Sigmoid colon (tissue), 7 donors: ENCODE results near the gene NPY4R. TPM values are rescaled to one million over a fixed set of nuclear protein-coding genes. Genes with fewer than 3 reads are reported as not detected.
A peak's percentile ranks its signal among the peaks of the same experiment; 100 is the strongest.
"Not testable (repeated sequence)": the region's sequence is repeated elsewhere in the genome, so short reads cannot be mapped to it uniquely, and the experiment has no call there.

Experiments used
- DNase-seq: peaks from one replicate; pipeline ENCODE4 v3.0.0-alpha.2; 2019
- H3K27ac ChIP-seq, 4 donors: fragments of 200-600 bp; sonication (generic); one replicate each; pipeline ENCODE4 v1.5.1; 2016 to 2019; ENCODE audit warnings: mild to moderate bottlenecking in 1 of 4
- H3K27me3 ChIP-seq, 3 donors: fragments of 200-600 bp; sonication (generic); one replicate each; pipeline ENCODE4 v1.5.1; 2019; ENCODE audit warnings: mild to moderate bottlenecking in 1 of 3
- H3K36me3 ChIP-seq, 4 donors: fragments of 200-600 bp; sonication (generic); one replicate each; pipeline ENCODE4 v1.5.1; 2016 to 2019
- H3K4me1 ChIP-seq, 4 donors: fragments of 200-600 bp; sonication (generic); one replicate each; pipeline ENCODE4 v1.5.1; 2017 to 2019
- H3K4me3 ChIP-seq, 4 donors: fragments of 200-600 bp; sonication (generic); one replicate each; pipeline ENCODE4 v1.5.1; 2017 to 2019; ENCODE audit warnings: mild to moderate bottlenecking in 2 of 4, moderate library complexity in 1 of 4
- H3K9me3 ChIP-seq, 4 donors: fragments of 200-600 bp in 3 of 4; sonication (generic) in 3 of 4; one replicate each; pipeline versions ENCODE4 v1.5.1 to v1.6.1; 2013 to 2019
- WGBS, 2 donors: extraction: QIAGEN DNeasy Blood & Tissue Kit; methylation state at CpG; one replicate each; pipeline ENCODE4 v1.1.7; 2013; 5-methylcytosine and 5-hydroxymethylcytosine counted together
- intact Hi-C: fragments of 100-400 bp; cut with DNase I; formaldehyde crosslinking; loops from one replicate; pipeline ENCODE4 v1.15.1; 2023
- polyA plus RNA-seq, 3 donors: library from polyadenylated mRNA; stranded (reverse); fragments of 200-250 nt; gene quantifications; one replicate each; pipeline ENCODE4 v1.2.3, GENCODE V29; 2013
- total RNA-seq, 4 donors: library from RNA; depleted of rRNA; stranded (reverse); fragments of >200 nt; gene quantifications; one replicate each; pipeline ENCODE4 v1.1.0, GENCODE V29; 2016
- donor health status: healthy with polysubstance abuse.
- donor health status: Bipolar disorder and iron deficiency.
- donor health status: healthy.

The NPY4R gene
- total and polyA plus RNA-seq, 7 donors: 0.46 to 6.6 (median 3.1) TPM

DNA sequence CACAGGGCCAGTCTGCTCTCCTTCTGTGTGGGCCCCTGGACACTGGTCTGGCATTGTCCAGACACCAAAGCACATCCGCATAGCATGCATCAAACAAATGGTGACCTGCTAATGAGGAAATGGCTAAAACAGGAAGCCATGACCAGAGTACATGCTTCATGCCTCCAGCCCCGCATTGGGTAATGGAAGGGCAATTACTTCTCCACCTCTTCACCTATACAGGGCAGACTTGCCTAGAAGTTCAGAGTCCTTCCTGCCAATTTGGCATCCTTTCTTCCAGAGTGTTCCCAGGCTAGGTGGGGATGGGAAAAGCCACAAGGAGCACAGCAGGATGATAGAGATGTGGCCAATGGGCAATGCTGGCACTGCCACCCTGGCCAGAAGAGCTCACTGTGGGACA lies 32.1 kb upstream of the NPY4R start:
- WGBS, 2 donors: no CpG with 5 or more reads among the region's 2 CpGs
- intact Hi-C loops, DNase-seq, H3K4me3 ChIP-seq, H3K4me1 ChIP-seq, H3K9me3 ChIP-seq, H3K27ac ChIP-seq, H3K27me3 ChIP-seq, H3K36me3 ChIP-seq: not testable (repeated sequence)

DNA sequence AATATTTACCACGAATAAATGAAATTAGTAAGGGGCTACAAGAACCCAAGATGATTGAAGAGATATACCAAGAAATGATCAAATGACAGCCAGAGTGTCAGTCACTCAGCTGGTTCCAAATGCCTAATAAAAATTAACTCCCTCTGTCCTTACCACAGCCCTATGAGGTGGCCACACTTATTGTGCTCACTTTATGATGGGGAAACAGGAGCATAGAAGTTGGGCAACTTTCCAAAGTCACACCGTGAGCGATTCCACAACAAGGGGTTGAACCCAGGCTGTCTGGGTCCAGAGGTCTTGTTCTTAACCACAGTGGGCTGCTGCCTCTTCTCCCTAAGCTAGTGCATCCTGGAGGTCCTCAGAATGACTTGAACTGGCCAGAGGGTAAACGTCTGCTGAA lies 31.6 kb upstream of the NPY4R start:
- H3K27me3 ChIP-seq, H3K4me1 ChIP-seq, DNase-seq, H3K9me3 ChIP-seq, intact Hi-C loops, H3K27ac ChIP-seq, H3K4me3 ChIP-seq, H3K36me3 ChIP-seq: not testable (repeated sequence)
- WGBS, 2 donors: no CpG with 5 or more reads among the region's 4 CpGs

DNA sequence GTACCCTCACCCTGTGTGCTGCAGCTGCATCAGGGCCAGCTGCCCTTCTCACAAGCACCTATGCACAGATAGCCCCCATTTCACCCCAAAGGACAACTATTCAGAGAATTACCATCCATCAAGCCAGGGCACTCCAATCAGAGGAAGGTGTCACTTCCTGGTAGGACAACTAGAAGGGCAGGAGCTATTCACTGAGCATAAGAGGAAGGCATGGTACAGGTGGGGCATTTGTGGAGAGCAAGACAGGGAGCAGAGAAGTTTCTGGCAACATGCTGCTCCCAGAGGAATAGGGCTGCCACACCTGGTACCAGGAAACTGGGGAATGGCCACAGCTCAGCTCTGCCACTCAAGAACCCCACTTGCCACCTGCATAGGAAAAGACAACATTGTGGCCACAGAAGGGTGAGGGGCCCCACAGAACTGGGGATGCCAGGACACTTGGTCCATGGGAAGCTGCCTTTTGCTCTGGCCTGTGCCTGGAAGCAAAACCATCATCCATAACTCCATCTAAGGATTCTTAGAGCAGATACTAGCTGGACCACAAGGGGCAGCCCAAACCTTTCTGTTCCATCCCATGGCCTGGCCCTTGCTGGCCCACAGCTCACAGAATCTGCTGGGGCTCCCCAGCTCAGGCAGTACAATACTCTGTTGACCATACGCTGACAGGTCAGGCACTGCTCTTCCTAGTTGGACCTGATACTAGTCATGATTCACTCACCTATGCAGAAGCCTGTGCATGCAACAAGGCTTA lies 25.8 kb upstream of the NPY4R start:
- intact Hi-C loops, H3K9me3 ChIP-seq, H3K27ac ChIP-seq, H3K36me3 ChIP-seq, H3K4me3 ChIP-seq, H3K4me1 ChIP-seq, DNase-seq, H3K27me3 ChIP-seq: not testable (repeated sequence)
- 100% methylated on average over 1 of the region's 1 CpG; no CpG with 5 or more reads in 1 of the 2 donors for WGBS, 2 donors

DNA sequence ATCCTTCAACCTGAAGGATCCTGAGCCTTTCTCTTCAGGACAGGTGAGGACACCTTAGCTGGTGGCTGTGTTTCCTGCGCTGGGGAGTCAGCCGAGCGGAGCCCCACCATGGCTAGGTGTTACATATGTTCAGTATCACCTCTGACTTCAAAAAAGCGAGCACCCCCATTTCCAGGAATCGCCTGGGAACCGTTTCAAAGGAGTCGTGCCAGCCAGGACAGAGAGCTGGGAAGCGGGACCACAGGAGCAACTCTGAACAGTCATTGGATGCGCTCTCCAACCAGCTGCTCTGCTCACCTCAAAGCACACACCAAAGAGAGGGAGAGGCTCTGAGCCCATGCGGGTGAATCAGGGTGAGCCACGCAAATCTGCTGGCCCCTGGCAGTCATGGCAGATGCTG lies 24.5 kb upstream of the NPY4R start:
- H3K27ac ChIP-seq, H3K4me1 ChIP-seq, H3K4me3 ChIP-seq, H3K36me3 ChIP-seq, H3K27me3 ChIP-seq, intact Hi-C loops, H3K9me3 ChIP-seq: not testable (repeated sequence)
- 93 to 94% methylated on average over 9 of the region's 11 CpGs for WGBS, 2 donors
- peak; percentile 42 for DNase-seq

DNA sequence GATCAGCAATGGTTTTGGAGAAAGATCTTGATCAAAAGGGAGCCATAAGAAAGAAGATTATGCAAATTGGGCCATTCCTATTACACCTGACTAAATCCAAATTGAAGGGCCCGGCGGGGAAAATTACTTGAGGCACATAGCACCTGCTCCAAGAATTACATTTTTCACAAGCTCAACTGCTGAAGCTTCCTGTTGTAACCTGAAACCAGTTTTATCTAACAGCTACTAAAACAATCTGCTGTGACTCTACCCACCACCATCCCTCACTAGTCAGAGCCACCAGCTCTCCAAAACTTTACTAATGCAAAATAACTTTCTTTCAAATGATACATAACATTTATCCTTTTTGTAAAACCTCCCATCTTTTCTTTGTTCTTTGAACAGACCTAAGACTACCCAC lies 20.7 kb upstream of the NPY4R start:
- H3K36me3 ChIP-seq, H3K9me3 ChIP-seq, H3K4me1 ChIP-seq, H3K27me3 ChIP-seq, intact Hi-C loops, H3K27ac ChIP-seq, H3K4me3 ChIP-seq, DNase-seq: not testable (repeated sequence)
- WGBS, 2 donors: no CpG with 5 or more reads among the region's 2 CpGs

DNA sequence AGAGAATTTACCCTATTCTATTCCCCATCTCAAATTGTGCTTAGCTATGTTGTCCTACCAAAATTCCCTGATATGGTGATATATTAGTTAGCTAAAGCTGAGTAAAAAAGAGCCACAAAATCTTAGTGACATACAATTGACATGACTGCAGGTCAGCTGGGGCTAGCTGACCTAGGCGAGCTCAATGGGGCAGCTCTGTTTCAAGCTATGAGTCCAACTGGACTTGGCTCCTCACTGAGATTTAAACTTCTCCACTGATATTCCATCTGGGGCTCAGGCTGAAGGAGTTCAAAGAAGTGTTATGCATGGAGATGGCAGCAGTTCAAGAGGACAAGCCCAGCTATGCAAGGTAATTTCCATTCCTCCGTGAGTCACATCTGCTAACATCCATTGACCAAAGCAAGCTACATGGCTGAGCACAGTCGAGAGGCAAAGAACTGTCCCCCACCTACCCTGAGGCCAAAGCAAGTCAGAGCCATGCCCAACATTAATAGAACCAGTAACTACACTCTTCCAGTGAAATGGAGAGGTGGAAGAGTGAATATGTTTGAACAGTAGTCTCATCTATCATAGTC lies 9.1 kb upstream of the NPY4R start:
- H3K27ac ChIP-seq, intact Hi-C loops, H3K36me3 ChIP-seq, H3K27me3 ChIP-seq, H3K4me1 ChIP-seq, H3K9me3 ChIP-seq, H3K4me3 ChIP-seq, DNase-seq: not testable (repeated sequence)
- 39 to 72% methylated on average over 3 of the region's 3 CpGs for whole genome bisulfite sequencing, 2 donors

DNA sequence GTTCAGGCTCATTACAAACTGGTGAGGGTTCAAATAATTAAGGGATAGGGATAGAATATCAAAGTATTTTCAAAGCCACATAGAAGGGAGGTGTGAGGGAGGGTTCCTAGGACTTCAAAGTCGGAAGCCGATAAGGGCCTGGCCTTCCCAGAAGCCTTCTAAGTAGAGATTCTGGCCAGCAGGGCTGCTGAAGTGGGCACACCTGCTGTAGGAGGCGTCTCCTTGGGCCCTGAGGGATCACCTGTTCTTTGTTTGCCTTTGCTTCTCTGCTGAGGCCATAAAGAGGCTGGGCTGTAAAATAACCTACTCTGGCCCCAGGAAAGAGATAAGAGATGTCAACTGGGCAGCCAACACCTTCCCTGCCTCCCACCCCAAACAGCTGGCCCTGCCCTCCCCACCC lies 8.0 kb upstream of the NPY4R start:
- H3K36me3 ChIP-seq, H3K9me3 ChIP-seq, H3K4me1 ChIP-seq, H3K27ac ChIP-seq, intact Hi-C loops, H3K4me3 ChIP-seq, H3K27me3 ChIP-seq, DNase-seq: not testable (repeated sequence)
- WGBS, 2 donors: 15 to 69% methylated on average over 3 of the region's 3 CpGs

DNA sequence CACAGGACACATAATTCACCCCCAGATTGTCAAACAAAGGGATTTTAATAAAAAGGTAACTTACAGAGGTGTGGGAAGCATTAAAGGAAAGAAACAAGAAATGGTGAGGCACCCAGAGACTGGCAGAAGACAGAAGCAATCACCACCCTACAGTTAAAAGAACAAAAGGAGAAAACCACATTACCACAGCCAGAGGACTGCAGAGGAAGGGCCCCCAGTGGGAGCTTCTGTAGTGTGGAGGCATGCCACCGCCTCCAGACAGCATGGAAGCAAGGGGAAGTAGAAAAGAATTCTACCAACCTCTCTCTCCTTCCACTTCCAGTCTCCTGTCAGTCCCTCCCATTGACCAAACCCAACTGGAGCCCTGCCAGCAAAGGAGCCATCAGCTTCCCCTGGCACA lies 4.4 kb upstream of the NPY4R start:
- WGBS, 2 donors: no CpG with 5 or more reads among the region's 1 CpG
- H3K9me3 ChIP-seq, H3K27me3 ChIP-seq, H3K4me1 ChIP-seq, DNase-seq, H3K36me3 ChIP-seq, intact Hi-C loops, H3K4me3 ChIP-seq, H3K27ac ChIP-seq: not testable (repeated sequence)

DNA sequence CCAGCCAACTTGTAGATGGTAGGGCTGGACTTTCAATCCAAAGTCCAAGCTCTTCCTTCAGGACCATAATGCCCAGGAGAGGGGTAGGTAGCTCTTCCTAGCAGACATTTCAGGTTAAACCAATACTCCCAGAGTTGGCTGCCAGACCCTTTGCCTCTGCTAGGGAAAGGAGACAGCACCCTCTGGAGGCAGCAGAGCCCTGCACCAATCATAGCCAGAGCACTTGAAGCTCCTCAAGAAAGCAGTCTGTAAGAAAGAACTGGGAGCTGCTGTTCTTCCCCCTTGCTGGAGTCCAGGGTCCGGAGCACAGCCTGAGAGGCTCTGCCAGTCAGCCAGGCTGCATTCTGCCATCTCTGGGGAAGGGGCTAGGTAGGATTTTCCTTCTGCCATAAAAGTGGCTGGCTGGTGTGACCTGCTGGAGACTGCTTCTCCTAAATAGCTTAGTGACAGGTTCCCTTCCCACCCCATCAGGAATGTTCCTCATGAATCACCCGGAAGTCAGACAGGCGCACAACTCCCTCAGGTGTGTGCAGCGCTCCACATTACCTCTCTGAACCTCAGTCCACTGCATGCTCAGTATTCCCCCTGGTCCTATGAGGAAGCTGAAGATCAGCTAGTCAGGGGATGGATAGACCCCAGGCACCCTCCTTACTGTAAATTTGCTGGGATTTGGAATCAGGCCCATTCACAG lies 2.5 kb upstream of the NPY4R start:
- WGBS, 2 donors: 27 to 40% methylated on average over 1 of the region's 4 CpGs
- H3K27ac ChIP-seq, H3K27me3 ChIP-seq, H3K36me3 ChIP-seq, DNase-seq, H3K9me3 ChIP-seq, H3K4me3 ChIP-seq, H3K4me1 ChIP-seq, intact Hi-C loops: not testable (repeated sequence)

DNA sequence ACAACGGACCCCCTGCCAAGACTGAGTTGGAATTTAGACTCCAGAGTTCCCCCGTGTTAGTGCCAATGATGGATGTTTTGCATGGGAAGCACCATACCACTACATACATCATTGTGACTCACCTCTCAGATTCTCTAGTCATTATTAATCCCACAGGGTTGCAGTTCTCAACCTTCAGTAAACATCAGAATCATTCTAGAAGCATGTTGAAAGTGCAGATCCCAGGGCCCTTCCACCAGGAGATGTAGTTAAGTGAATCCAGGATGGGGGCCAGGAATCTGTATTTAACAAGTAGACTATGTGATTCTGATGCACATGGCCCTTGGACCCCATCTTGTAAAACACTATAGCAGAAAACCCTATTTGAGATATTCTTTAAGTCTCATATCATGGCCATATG lies 2.1 kb downstream of the NPY4R start:
- H3K27ac ChIP-seq, intact Hi-C loops, H3K9me3 ChIP-seq, H3K27me3 ChIP-seq, H3K4me1 ChIP-seq, H3K36me3 ChIP-seq, H3K4me3 ChIP-seq: not testable (repeated sequence)
- peak; percentile 24 for DNase-seq
- no CpG with 5 or more reads among the region's 2 CpGs for WGBS, 2 donors

DNA sequence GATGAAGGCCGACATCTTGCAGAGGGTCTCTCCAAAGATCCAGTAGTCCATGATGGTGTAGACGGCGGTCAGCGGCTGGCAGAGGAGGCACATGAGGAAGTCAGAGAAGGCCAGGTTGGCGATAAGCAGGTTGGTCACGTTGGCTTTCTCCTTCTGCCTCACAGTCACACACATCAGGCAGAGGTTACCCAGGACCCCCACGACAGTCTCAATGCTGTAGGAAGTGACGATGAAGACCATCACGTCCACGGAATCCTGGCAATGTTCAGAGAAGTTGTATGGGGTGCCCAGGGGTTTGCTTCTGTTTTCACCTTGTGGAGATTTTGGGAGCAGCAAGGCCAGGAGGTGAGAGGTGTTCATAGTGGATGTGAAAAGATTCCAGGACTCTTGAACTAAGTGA lies 3.5 kb downstream of the NPY4R start:
- H3K36me3 ChIP-seq, H3K4me3 ChIP-seq, H3K9me3 ChIP-seq, intact Hi-C loops, H3K27me3 ChIP-seq, H3K27ac ChIP-seq, H3K4me1 ChIP-seq: not testable (repeated sequence)
- 91 to 94% methylated on average over 6 of the region's 10 CpGs for whole genome bisulfite sequencing, 2 donors
- DNase-seq: peak; percentile 56

DNA sequence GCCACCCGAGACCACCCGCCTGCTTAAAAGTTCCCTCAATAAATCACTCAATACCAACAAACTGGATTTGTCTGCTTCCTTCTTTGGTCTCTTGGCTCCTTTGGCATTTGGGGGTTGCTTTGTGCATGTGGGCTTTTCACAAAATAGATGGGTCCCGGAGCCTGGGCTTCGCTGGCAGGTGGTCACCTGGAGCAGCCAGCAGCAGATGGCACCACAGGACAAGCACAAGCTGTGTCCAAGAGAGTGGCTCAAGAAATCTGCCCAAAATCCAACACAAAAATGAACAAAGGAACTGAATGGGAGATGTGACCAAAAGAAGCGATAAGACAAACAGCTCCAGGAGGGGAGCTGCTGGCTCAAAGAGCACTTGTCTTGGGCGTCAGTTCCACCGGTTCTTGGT lies 6.2 kb downstream of the NPY4R start:
- H3K27ac ChIP-seq, H3K27me3 ChIP-seq, H3K9me3 ChIP-seq, H3K36me3 ChIP-seq, DNase-seq, H3K4me1 ChIP-seq, intact Hi-C loops, H3K4me3 ChIP-seq: not testable (repeated sequence)
- 90 to 94% methylated on average over 3 of the region's 7 CpGs for WGBS, 2 donors

DNA sequence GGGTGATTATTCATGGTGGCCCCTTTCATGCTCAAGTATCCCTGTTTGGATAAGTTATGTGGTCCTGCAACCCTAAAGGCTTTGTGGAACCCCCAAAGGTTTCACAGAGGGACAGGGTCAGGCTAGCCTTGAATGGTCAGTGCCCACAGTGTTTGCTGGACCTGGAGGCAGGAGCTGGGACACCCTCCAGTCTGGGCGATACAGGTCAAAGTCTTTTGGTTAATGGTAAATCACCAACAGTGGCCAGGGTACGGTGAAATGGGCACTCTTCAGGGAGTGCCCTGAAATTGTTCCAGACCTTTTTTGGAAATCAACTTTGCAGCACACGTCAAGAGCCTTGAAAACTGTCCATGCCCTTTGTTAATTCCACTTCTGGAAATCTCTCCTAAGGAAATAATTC lies 8.7 kb downstream of the NPY4R start:
- H3K27me3 ChIP-seq, intact Hi-C loops, H3K4me1 ChIP-seq, H3K9me3 ChIP-seq, H3K4me3 ChIP-seq, H3K36me3 ChIP-seq, DNase-seq, H3K27ac ChIP-seq: not testable (repeated sequence)
- no CpG with 5 or more reads among the region's 3 CpGs for WGBS, 2 donors
